Stimulated activated CD4-positive, alpha-beta T cell treated with anti-CD3 and anti-CD28 coated beads, TNF-alpha, amount 100 ng/mL, for 4 hours (primary cell): ENCODE results near the gene TEX14.
"Not testable (repeated sequence)": the region's sequence is repeated elsewhere in the genome, so short reads cannot be mapped to it uniquely, and the experiment has no call there.

Experiments used
- DNase-seq, 3 experiments: peaks; one replicate each; pipeline ENCODE4 v3.0.0-alpha.2; 2020; ENCODE audit warnings: low read depth in 3 of 3

Gene TEX14

GRCh38 chr17:58691701-58692238 is at the start of gene TEX14:
TSS of gene TEX14 (minus strand) at chr17:58692045. CDS start at chr17:58652001, 40,044 bp downstream.
- no peak for DNase-seq

- DNase-seq: no peak
These were observed 49.3 kb upstream of the TEX14 start for GRCh38 chr17:58741121-58741625.

GRCh38 chr17:58734811-58735210 is 43.0 kb upstream of the TEX14 start:
- DNase-seq: no peak

- DNase-seq: no peak
These were observed 42.2 kb upstream of the TEX14 start for GRCh38 chr17:58734040-58734439.

DNA sequence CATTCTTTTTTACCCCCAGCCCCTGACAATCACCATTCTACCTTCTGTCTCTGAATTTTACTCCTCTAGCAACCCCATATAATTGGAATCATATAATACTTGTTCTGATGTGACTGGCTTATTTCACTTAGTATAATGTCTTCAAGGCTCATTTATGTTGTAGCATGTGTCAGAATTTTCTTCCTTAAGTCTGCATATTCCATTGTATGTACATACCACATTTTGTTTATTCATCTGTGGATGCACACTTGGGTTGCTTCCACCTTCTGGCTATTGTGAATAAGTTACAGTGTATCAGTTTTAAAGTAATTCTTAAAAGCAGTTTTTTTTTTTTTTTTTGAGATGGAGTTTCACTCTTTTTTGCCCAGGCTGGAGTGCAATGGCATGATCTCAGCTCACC is 39.1 kb upstream of the TEX14 start:
- no peak for DNase-seq

- DNase-seq: no peak
These were observed 37.0 kb upstream of the TEX14 start for GRCh38 chr17:58728798-58729197.

DNA sequence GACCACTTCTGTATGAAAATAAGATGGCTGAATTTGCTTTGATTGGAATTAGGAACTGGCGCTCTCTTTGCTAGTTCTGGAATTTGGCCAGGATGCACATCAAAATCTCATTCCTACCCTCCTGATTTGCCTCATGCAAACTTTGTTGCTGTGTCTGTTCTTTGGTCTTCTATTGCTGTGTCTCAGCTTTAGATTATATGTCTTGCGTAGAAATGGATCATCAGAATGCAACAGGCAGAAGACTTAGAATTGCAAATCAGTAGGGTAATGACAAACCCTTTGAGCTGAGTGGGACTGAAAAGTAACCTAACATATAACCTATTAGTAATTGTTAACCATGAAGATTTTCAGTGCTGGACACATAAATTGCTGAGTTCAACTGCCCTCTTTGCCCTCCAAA is 30.9 kb upstream of the TEX14 start:
- no peak for DNase-seq

DNA sequence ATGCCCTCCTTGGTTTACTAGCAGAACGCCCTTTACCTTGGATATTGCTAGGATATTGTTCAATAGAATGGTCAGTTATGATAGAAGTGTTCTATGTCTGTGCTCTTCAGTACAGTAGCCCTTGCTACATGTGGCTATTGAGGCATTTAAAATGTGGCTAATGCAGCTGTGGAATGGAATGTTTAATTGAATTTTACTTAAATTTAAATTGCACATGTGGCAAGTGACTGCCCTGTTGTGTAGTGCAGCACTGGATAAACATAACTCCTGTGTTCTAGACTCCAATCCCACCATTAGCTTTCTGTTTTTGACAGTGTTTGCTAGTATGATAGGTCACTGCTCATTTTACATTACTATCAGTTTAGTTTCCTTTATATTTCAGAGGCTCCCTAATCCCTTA is 30.4 kb upstream of the TEX14 start:
- DNase-seq: no peak

- peak in 1 of 3 experiments; percentile 11 for DNase-seq
These were observed 19.2 kb upstream of the TEX14 start for GRCh38 chr17:58710948-58711552.

DNA sequence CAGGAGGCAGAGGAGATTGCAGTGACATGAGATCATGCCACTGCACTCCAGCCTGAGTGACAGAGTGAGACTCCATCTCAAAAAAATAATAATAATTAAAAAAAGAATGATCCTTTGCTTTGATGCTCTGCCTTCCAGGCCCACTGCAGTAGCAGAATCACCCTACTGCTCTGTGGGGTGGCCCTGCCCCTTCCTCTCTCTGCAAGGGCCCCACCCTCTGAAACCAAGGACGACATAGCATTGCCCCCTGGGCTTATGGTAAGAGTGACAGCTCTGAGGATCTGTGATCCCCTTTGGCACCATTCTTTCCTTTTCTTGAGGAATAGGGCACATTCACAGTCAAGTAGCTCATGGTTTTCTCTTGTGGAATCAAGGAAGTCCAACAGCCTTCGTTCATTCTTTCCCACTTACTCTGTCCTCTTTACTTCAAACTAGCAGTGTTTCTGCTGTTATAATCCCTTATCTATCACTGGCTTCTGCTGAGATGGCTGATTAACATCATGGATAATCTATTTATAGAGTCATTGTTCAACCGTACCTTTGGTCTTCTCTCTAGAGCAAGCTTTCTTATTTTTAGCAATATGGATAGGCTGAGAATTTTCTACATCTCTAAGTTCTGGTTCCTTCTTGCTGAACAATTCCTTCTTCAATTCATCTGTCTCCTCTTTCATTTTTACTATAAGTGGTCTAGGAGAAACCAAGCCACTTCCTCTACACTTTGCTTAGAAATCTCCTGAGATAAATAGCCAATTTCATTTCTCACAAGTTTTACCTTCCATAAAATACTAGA is 14.7 kb upstream of the TEX14 start:
- DNase-seq: no peak

DNA sequence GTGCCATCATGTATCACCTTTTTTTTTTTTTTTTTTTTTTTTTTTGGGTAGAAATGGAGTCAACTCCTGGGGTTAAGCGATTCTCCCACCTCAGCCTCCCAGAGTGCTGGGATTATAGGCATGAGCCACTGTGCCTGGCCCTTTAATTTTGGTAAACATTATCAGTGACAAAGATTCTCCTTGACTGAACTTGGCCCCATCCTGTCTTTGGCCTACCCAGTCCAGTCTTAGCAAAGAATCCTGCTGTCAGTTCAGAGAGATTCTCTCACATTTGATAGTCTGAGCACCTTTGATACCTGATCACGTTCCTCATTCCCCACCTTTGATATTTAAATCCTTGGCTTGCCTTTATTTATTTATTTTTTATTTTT is 12.1 kb upstream of the TEX14 start:
- no peak for DNase-seq

GRCh38 chr17:58703137-58703915 is 11.5 kb upstream of the TEX14 start:
- DNase-seq: no peak

DNA sequence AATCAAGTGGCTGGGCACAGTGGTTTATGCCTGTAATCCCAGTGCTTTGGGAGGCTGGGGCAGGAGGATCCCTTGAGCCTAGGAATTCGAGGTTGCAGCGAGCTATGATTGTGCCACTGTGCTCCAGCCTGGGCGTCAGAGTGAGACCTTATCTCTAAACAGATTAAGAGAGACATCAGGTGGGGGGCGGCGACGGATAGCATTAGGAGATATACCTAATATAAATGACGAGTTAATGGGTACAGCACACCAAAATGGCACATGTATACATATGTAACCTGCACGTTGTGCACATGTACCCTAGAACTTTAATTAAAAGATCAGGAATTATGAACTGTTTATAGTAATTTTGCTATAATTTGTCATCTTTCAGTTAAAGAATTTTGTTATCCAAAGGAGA is 10.9 kb upstream of the TEX14 start:
- no peak for DNase-seq

- DNase-seq: no peak
These were observed 10.2 kb upstream of the TEX14 start for GRCh38 chr17:58702045-58702476.

DNA sequence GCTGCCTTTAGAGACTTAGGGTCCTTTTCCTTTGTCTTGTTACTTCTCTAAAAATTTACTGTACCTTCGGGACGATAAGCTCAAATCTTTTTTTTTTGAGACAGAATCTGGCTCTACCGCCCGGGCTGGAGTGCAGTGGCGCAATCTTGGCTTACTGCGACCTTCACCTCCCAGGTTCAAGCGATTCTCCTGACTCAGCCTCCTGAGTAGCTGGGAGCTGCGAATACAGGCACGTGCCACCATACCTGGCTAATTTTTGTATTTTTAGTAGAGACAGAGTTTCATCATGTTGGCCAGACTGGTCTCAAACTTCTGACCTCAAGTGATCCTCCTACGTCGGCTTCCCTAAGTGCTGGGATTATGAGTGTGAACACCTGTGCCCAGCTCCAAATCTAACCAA is 7.9 kb upstream of the TEX14 start:
- DNase-seq: no peak

- DNase-seq: no peak
These were observed 3.0 kb upstream of the TEX14 start for GRCh38 chr17:58694826-58695225.

- no peak for DNase-seq
These were observed 2.5 kb upstream of the TEX14 start for GRCh38 chr17:58694302-58694701.

GRCh38 chr17:58693751-58694150 is 1.9 kb upstream of the TEX14 start:
- no peak for DNase-seq

DNA sequence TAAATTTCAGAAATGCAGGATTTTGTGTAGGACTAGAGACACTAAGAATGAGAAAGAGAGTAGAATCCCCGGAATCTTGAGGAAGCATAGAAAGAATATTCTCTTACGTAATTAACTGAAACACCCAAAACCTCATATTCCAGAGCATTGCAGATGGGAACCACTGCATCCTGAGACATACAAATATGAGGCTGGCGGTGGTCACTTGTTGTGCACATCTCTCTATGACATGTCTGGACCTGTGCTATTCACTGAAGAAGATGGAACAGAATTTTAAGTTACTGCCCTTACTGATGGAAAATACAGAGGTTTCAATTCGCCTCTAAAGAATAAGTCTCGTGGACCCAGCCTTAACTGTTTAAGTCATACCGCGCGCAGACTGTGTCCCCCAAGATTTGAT is 1.4 kb upstream of the TEX14 start:
- no peak for DNase-seq

- DNase-seq: peak; percentile 70 to 75 (median 75)
These were observed 602 bp upstream of the TEX14 start, which contains the start of gene RAD51C for GRCh38 chr17:58692239-58693055. TSS of gene RAD51C (plus strand) at chr17:58692602. CDS start at chr17:58692644, 42 bp downstream.

DNA sequence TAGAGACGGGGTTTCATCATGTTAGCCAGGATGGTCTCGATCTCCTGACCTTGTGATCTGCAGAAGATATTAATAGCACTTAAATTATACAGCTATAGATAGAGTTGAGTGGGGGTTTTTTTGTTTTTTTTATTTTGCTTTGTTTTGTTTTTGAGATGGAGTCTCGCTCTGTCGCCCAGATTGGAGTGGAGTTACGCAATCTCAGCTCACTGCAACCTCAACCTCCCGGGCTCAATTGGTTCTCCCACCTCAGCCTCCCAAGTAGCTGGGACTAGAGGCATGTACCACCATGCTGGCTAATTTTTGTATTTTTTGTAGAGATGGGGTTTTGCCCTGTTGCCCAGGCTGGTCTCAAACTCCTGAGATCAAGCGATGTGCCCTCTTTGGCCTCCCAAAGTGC is 1.8 kb downstream of the TEX14 start:
- DNase-seq: not testable (repeated sequence)
